Lung microvascular endothelial cell (primary cell): ENCODE results near the gene CHRNA10. TPM values are rescaled to one million over a fixed set of nuclear protein-coding genes. Genes with fewer than 3 reads are reported as not detected.

Source experiments
- DNase-seq, 2 donors: peaks; one replicate each; pipeline versions ENCODE4 v3.0.0 to v3.0.0-alpha.2; 2010; ENCODE audit warnings: low read depth in 2 of 2
- total RNA-seq: library from RNA; depleted of rRNA; stranded (reverse); fragments of >200 nt; gene quantifications from 2 replicates; pipeline ENCODE4 v1.2.1, GENCODE V29; 2014

CHRNA10 gene, protein sequence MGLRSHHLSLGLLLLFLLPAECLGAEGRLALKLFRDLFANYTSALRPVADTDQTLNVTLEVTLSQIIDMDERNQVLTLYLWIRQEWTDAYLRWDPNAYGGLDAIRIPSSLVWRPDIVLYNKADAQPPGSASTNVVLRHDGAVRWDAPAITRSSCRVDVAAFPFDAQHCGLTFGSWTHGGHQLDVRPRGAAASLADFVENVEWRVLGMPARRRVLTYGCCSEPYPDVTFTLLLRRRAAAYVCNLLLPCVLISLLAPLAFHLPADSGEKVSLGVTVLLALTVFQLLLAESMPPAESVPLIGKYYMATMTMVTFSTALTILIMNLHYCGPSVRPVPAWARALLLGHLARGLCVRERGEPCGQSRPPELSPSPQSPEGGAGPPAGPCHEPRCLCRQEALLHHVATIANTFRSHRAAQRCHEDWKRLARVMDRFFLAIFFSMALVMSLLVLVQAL
- total RNA-seq, result 0.22 and 0.60 TPM in 2 replicates

DNA sequence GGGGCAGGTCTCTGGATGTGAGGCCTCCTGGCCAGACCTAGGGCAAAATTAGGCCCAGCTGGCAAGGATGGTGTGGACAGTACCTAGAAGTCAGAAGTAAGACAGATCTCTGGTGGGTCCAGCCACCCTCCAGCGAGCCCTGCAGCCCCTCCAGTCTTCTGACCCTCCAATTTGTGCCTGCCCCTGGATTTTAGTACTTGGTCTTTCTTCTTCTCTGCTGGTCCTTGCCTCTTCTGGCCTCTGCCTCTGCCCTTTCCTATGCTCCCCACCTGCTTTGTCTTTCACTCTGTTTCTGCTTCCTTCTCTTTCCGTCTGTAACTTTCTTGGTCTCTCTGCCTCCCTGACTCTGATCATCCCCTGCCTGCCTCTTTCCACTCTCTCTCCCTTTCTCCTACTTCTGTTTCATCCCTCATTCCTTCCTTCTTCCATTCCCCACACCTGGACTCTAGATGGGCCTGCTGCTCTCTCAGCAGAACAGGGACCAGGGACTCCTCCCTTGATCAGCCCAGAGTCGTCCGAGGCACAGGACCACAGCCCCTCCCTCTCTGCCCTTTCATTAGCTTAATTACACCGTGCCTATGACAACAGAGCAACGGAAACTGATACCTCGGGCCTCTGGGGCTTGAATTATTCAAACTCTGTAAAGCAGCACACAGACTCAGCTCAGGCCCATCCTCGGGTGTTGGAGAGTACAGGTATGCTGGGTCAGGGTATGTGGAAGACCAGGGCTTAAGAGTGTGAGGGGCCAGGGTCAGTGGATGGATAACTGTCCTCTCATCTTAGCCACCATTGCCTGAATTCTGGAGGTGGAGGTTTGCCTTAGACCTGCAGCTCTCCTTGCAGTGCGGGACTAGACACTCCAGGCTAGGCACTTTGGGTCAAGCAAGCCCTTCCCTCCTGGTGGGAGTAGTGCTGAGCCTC is at the start of gene CHRNA10:
Gene CHRNA10 (minus strand): TSS at position 51 of the 921 bp plus-strand sequence. CDS start 72 bp downstream, outside the sequence.
- no peak for DNase-seq

DNA sequence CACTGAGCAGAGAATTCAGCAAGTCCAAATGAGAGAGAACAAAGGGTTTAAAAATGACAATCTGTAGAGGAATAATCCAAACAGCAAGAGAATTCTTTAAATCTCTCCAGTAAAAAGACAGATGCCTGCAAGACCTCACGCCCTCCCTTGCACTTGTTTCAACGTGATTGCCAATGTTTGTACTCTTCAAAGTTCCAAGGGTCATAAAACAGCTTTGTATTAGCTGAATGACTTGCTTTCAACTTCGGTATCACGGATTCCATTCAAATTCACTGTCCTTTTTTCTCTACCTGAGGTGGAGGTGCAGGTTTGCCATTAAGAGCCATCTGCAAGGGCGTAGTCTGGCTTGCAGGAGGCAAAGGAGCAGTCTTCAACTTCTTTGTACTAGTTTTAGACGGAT is 41.1 kb upstream of the CHRNA10 start:
- no peak for DNase-seq

DNA sequence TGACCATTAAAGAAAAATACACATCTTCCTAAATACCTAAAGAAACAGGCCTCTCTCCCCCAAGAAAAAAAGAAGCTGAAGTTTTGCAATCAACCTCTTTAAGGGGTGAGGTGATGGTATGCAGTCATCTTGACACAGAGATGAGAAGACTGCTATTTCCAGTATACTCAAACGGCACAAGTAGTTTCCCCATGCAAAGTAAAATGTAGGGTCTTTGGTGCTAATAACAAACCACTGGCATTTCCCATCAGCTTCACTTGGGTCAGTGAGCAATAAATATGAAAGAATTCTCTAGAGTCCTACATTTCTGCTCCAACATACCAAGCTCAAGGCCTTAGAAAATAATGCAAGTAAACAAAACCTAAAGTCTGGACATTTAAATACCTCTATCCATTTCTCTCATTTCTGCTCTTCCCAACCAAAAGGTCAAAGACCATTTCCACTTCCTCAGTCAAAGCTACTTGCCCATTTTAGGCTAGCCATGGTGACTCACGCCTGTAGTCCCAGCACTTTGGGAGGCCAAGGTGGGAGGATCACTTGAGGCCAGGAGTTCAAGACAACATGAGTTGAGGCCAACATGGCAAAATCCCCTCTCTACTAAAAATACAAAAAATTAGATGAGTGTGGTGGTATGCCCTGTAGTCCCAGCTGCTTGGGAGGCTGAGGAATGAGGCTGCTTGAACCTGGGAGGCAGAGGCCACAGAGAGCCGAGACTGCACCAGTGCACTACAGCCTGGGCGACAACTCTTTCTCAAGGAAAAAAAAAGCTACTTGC is 39.5 kb upstream of the CHRNA10 start:
- no peak for DNase-seq

- no peak for DNase-seq
Measured at GRCh38 chr11:3709977-3710376, 38.8 kb upstream of the CHRNA10 start.

- no peak for DNase-seq
Measured at GRCh38 chr11:3707176-3707575, 36.0 kb upstream of the CHRNA10 start.

DNA sequence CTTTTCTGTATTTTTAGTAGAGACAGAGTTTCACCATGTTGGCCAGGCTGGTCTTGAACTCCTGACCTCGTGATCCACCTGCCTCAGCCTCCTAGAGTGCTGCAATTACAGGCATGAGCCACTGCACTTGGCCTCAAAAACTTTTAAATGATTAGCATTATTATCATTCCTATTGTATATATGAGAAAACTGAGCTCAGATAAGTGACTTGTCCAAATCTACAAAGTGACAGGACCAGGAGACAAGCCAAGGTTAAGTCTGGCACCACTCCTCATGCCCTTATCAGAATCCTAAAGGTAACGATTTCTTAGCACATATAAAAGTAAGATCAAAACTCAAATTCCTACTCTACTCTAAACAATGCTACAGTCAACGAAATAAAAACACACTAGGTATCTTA is 32.2 kb upstream of the CHRNA10 start:
- no peak for DNase-seq

- DNase-seq, result no peak
Measured at GRCh38 chr11:3700910-3701309, 29.7 kb upstream of the CHRNA10 start.

GRCh38 chr11:3700410-3700809 is 29.2 kb upstream of the CHRNA10 start:
- DNase-seq, result no peak

GRCh38 chr11:3686751-3687150 is 15.6 kb upstream of the CHRNA10 start:
- DNase-seq, result no peak

- no peak for DNase-seq
Measured at GRCh38 chr11:3685923-3686322, 14.7 kb upstream of the CHRNA10 start.

DNA sequence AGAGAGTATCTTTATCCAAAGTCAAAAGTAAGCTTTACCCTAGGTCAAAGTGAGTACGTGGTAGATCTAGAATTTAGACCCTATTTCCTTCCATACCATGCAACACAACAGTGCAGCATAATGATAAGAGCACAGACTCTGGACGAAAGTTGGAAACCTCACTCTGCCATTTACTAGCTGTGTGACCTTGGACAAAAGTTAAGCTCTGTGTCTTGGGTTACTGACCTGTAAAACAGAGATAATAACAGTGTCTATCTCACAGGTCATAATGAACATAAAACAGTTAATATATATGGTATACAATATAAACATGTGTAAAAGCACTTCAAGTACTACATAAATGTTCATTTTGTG is 13.6 kb upstream of the CHRNA10 start:
- DNase-seq, result no peak

GRCh38 chr11:3684129-3684818 is 13.1 kb upstream of the CHRNA10 start:
- no peak for DNase-seq

DNA sequence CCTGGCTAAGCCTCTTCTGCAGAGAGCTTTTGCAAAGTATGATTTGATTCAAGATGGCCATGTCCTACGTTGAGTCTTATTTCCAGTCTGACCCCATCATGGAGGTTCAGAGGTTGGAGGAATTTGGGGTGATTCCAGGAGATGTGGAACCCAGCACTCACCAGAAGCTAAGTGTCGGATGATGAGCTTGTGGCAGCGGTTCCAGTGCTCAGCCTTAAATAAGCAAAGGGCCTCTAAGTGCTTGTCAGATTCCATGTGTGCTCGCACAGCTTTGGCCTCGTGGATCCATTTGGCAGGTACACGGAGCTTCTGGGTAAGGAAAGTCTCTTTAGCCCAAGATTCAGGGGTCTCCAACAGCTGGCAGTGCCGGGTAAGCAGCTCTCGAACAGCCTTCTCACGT is 11.9 kb upstream of the CHRNA10 start:
- no peak for DNase-seq

DNA sequence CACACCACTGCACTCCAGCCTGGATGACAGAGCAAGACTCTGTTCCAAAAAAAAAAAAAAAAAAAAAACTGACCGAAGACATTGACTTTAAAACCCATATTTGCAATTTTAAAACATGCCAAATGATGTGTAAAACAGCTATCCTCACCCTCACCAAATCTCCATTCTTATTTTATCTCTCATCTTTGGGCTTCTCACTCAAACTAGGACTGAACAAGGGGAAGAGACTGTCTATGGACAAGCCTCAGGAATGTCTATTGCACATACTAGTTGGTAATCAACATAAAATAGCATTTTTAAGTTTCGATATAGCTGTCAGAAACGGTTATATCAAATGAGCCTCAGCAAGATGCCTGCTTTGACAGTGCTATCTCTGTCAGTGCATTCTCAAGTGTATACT is 7.9 kb upstream of the CHRNA10 start:
- no peak for DNase-seq

- DNase-seq, result no peak
Measured at GRCh38 chr11:3675971-3676370, 4.8 kb upstream of the CHRNA10 start.

DNA sequence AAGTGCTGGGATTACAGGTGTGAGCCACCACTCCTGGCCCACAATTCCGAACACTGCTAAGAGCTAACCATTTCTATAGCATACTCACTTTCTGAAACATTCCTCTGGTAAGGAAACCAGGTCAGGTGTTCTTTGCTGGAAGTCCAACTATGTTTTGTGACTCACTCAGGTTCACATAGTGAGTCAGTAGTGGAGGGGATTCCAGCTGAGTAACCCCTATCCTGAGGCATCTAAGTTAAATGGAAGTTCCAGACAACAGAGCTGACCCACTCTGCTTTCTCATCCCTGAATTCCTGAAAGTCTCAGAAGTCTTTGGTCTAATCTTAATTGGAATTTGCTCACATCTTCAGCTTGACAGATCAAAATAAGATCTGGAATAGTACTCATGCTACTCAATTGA is 3.0 kb upstream of the CHRNA10 start:
- peak in 1 of 2 donors; percentile 74 for DNase-seq

DNA sequence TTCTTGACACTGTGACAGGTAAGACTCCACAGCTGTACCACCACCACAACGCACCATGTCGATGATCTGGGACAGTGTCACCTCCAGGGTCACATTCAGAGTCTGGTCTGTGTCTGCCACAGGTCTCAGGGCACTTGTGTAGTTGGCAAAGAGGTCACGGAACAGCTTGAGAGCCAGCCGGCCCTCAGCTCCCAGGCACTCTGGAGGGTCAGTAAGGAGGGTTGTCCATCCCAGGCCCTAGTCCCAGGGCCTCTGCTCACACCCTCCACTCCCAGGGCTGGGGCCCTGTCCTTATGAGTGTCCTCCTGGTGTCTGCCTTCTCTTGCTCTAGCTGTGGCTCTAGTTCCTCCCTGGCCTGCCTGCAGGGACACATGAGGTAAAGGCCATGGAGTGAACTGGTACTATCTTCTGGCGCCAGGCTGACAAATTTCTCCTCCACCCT is 1.4 kb downstream of the CHRNA10 start:
- DNase-seq, result no peak

DNA sequence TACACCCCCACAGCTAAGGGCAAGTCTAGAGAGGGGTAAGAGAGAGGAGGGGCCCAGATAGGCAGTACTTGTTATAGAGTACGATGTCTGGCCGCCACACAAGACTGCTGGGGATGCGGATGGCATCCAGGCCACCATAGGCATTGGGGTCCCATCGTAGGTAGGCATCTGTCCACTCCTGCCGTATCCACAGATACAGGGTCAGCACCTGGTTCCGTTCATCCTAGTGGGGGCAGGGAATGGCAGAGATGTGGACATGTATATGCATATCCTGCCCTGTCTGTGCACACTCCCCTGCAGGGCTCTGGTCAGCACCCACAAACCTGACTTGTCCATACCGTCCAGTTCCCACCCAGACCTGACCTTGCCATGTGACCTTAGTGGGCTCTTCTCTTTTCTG is 2.1 kb downstream of the CHRNA10 start:
- DNase-seq, result no peak

- DNase-seq, result no peak
Measured at GRCh38 chr11:3667149-3668035, 3.8 kb downstream of the CHRNA10 start.

DNA sequence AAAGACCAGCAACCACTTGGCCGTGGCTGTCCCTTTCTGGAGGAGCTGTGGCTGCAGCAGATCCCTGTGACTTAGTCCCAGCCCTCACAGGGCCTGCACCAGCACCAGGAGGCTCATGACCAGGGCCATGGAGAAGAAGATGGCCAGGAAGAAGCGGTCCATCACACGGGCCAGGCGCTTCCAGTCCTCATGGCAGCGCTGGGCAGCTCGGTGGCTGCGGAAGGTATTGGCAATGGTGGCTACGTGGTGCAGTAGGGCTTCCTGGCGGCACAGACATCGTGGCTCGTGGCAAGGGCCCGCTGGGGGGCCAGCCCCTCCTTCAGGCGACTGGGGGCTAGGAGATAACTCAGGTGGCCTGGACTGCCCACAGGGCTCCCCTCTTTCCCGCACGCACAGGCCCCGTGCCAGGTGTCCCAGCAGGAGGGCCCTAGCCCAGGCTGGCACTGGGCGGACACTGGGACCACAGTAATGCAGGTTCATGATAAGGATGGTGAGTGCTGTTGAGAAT is 5.1 kb downstream of the CHRNA10 start:
- DNase-seq, result no peak
